Thyroid gland (tissue), 4 donors: ENCODE results near the gene NNMT. TPM values are rescaled to one million over a fixed set of nuclear protein-coding genes. Genes with fewer than 3 reads are reported as not detected.
A peak's percentile ranks its signal among the peaks of the same experiment; 100 is the strongest.

ENCODE experiments used
- DNase-seq, 2 donors: peaks; one replicate each; pipeline ENCODE4 v3.0.0-alpha.2; 2019
- H3K27ac ChIP-seq, 3 donors: fragments of 200-600 bp; sonication (generic); 1 replicate in 2 of 3; 2 replicates in 1 of 3; pipeline ENCODE4 v1.5.1; 2016 to 2019; ENCODE audit warnings: mild to moderate bottlenecking in 1 of 3, moderate library complexity in 1 of 3
- H3K27me3 ChIP-seq: fragments of 200-600 bp; sonication (generic); one replicate; pipeline ENCODE4 v1.5.1; 2019
- H3K36me3 ChIP-seq, 2 donors: fragments of 200-600 bp; sonication (generic); one replicate each; pipeline ENCODE4 v1.5.1; 2016 to 2019
- H3K4me1 ChIP-seq, 2 donors: fragments of 200-600 bp; sonication (generic); one replicate each; pipeline ENCODE4 v1.5.1; 2017 to 2019
- H3K4me3 ChIP-seq, 3 donors: fragments of 200-600 bp; sonication (generic); replicated peaks in 1 of 3; 1 replicate in 2 of 3; 2 replicates in 1 of 3; pipeline ENCODE4 v1.5.1; 2016; ENCODE audit warnings: mild to moderate bottlenecking in 1 of 3
- H3K9me3 ChIP-seq: fragments of 200-600 bp; sonication (generic); one replicate; pipeline ENCODE4 v1.5.1; 2017
- POLR2A ChIP-seq, 2 donors: fragments of 450-650 bp; IDR thresholded peaks; one replicate each; pipeline ENCODE4 v1.6.1; 2017; ENCODE audit warnings: antibody characterized with exemption in 2 of 2, mild to moderate bottlenecking in 2 of 2, moderate library complexity in 1 of 2
- WGBS, 2 donors: methylation state at CpG; one replicate each; pipeline ENCODE4 v1.1.5; 2017; 5-methylcytosine and 5-hydroxymethylcytosine counted together
- intact Hi-C: fragments of 100-400 bp; cut with DNase I; formaldehyde crosslinking; loops from one replicate; pipeline ENCODE4 v1.15.1; 2023
- total RNA-seq, 4 donors: library from RNA; depleted of rRNA; stranded (reverse); fragments of >200 nt; gene quantifications; one replicate each; pipeline ENCODE4 v1.2.3, GENCODE V29; 2016
- TF ChIP-seq, protein P1 (sequence below), 6 experiments: fragments of 200-600 bp in 3 of 6; fragments of 450-650 bp in 3 of 6; sonication (generic) in 3 of 6; IDR thresholded peaks; one replicate each; pipeline ENCODE4 v1.5.1; 2016 to 2019; ENCODE audit warnings: antibody characterized with exemption in 6 of 6, mild to moderate bottlenecking in 2 of 6, inconsistent platforms in 1 of 6, moderate library complexity in 1 of 6

Gene NNMT
- total RNA-seq, 4 donors from 2014 or later: 78.1 to 459 (median 185) TPM

DNA sequence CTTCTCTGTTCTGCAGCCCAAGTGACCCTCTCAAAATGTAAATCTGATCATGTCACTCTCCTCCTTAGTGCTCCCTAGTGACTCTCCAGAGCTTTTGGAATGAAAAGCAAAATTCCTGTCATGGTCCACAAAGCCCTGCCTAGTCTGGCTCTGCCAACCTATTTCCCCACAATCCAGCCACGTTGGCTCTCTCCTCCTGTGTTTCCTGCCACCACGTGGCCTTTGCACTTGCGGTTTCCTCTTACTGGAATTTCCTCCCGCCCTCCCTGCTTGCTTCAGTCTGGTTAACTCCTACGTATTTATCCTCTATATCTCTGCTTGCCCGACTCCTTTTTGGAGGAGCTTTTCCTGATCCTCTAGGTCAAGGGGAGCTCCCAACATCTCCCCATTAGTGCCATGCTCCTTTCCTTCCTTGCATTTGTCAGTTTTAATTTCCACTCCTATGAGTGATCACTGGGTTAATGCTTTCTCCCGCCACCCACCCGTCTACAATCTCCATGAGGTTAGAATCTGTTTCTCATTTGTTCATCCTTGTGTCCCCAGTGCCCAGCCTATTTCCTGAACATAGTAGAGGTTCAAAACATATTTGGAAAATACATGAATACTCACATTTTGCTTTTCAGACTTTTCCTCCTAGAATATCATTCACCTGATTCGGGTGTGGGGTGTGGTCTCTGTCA, 11.5 kb downstream of the NNMT start:
- TF ChIP-seq, protein P1, sequence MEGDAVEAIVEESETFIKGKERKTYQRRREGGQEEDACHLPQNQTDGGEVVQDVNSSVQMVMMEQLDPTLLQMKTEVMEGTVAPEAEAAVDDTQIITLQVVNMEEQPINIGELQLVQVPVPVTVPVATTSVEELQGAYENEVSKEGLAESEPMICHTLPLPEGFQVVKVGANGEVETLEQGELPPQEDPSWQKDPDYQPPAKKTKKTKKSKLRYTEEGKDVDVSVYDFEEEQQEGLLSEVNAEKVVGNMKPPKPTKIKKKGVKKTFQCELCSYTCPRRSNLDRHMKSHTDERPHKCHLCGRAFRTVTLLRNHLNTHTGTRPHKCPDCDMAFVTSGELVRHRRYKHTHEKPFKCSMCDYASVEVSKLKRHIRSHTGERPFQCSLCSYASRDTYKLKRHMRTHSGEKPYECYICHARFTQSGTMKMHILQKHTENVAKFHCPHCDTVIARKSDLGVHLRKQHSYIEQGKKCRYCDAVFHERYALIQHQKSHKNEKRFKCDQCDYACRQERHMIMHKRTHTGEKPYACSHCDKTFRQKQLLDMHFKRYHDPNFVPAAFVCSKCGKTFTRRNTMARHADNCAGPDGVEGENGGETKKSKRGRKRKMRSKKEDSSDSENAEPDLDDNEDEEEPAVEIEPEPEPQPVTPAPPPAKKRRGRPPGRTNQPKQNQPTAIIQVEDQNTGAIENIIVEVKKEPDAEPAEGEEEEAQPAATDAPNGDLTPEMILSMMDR (IDR thresholded peaks at IDR 0.05): no peak
- no peak for TF ChIP-seq POLR2A (IDR thresholded peaks at IDR 0.05)
- Histone ChIP-seq H3K9me3 (no peaks in the 10 kb centered on the region), H3K27ac (peak overlapping the region; percentile 34 to 75 (median 73)), H3K36me3 (peaks cover 1 to 4% of the 10 kb centered on the region in 2 donors), H3K27me3 (no peaks in the 10 kb centered on the region), H3K4me1 (peaks cover 0 to 15% of the 10 kb centered on the region in 2 donors), H3K4me3 (no peak overlapping the region)
- peak; percentile 40 to 48 for DNase-seq
- 42 to 45% methylated on average over 9 of the region's 9 CpGs for WGBS, 2 donors
- intact Hi-C loops: no loop called here

DNA sequence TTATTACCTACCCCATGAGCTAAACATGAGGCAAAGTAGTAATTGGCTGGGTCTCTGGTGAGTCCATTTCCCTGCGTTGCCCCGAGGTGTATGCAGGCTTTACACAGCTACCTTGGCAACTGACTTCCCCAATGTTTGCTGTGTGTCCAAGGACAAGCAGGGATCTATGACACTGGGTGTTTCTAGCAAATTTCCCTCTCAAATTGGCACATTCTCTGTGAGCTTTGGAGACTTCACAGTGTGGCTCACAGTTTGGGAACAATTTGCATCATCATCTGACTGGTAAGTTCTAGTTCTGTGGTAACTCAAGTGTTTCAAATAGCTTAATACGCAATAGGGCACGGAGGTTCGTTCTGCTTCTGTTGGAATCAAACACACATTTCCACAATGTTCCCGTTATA, 12.5 kb downstream of the NNMT start:
- no peaks in the 10 kb centered on the region for H3K27me3 ChIP-seq
- intact Hi-C loops: no loop called here
- WGBS, 2 donors: 41 to 46% methylated on average over 6 of the region's 6 CpGs
- peaks cover 7% of the 10 kb centered on the region in 2 donors for H3K36me3 ChIP-seq
- peak in 1 of 2 donors; percentile 9 for DNase-seq
- H3K4me3 ChIP-seq: no peak overlapping the region
- peak overlapping the region; percentile 34 to 75 (median 73) for H3K27ac ChIP-seq
- H3K4me1 ChIP-seq: peaks cover 0 to 15% of the 10 kb centered on the region in 2 donors
- TF ChIP-seq, protein P1 (IDR thresholded peaks at IDR 0.05): no peak
- TF ChIP-seq POLR2A (IDR thresholded peaks at IDR 0.05): no peak
- H3K9me3 ChIP-seq: no peaks in the 10 kb centered on the region

DNA sequence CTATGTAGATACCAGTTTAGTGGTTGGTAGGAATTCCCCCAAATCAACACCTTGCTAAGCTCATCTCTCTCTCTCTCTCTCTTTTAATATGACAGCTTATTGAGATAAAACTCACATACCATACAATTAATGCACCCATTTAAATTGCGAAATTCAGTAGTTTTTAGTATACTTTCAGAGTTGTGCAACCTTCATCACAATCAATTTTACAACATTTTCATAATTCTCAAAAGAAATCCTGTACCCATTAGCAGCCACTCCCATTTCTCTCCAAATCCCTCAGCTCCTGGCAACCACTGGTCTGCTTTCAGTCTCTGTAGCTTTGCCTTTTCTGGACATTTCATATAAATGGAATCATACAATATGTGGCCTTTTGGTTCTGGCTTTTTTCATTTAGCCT, 13.3 kb downstream of the NNMT start:
- WGBS, 2 donors: 94 to 96% methylated on average over 1 of the region's 1 CpG
- H3K27ac ChIP-seq: peak overlapping the region; percentile 29 to 75 (median 34)
- H3K36me3 ChIP-seq: peaks cover 7 to 10% of the 10 kb centered on the region in 2 donors
- no peak for DNase-seq
- no peak overlapping the region for H3K4me3 ChIP-seq
- intact Hi-C loops: no loop called here
- TF ChIP-seq, protein P1 (IDR thresholded peaks at IDR 0.05): no peak
- TF ChIP-seq POLR2A (IDR thresholded peaks at IDR 0.05): no peak
- H3K9me3 ChIP-seq: no peaks in the 10 kb centered on the region
- no peaks in the 10 kb centered on the region for H3K27me3 ChIP-seq
- peaks cover 0 to 15% of the 10 kb centered on the region in 2 donors for H3K4me1 ChIP-seq

DNA sequence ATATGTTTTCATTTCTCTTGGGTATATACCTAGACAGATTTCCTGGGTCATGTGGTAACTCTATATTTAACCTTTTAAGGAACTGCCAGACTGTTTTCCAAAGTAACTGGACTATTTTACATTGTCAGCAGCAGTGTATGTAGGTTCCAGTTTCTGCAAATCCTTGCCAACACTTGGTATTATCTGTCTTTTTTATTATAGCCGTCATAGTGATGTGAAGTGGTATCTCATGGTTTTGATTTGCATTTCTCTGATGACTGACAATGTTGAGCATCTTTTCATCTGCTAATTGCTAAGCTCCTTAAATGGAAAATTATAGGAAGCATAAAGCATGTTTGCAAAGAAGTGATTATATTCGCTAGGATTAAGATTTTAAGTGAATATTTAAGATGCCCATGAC, 13.9 kb downstream of the NNMT start:
- H3K27ac ChIP-seq: no peak overlapping the region
- 95 to 97% methylated on average over 2 of the region's 2 CpGs for WGBS, 2 donors
- intact Hi-C loops: no loop called here
- H3K27me3 ChIP-seq: no peaks in the 10 kb centered on the region
- H3K9me3 ChIP-seq: no peaks in the 10 kb centered on the region
- TF ChIP-seq POLR2A (IDR thresholded peaks at IDR 0.05): no peak
- TF ChIP-seq, protein P1 (IDR thresholded peaks at IDR 0.05): no peak
- no peak for DNase-seq
- peaks cover 7 to 13% of the 10 kb centered on the region in 2 donors for H3K36me3 ChIP-seq
- H3K4me1 ChIP-seq: peaks cover 0 to 15% of the 10 kb centered on the region in 2 donors
- no peak overlapping the region for H3K4me3 ChIP-seq

DNA sequence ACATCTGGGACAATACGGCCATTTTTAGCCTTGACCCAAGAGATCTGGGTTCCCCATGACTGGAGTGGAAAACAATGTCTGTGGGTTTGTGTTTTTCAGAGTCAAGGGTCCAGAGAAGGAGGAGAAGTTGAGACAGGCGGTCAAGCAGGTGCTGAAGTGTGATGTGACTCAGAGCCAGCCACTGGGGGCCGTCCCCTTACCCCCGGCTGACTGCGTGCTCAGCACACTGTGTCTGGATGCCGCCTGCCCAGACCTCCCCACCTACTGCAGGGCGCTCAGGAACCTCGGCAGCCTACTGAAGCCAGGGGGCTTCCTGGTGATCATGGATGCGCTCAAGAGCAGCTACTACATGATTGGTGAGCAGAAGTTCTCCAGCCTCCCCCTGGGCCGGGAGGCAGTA, 15.7 kb downstream of the NNMT start:
- intact Hi-C loops: no loop called here
- TF ChIP-seq, protein P1 (IDR thresholded peaks at IDR 0.05): no peak
- no peak for TF ChIP-seq POLR2A (IDR thresholded peaks at IDR 0.05)
- WGBS, 2 donors: 84 to 93% methylated on average over 10 of the region's 10 CpGs
- no peak overlapping the region for H3K27ac ChIP-seq
- H3K36me3 ChIP-seq: peaks cover 7 to 13% of the 10 kb centered on the region in 2 donors
- no peaks in the 10 kb centered on the region for H3K9me3 ChIP-seq
- H3K4me3 ChIP-seq: no peak overlapping the region
- H3K4me1 ChIP-seq: peaks cover 0 to 15% of the 10 kb centered on the region in 2 donors
- no peak for DNase-seq
- H3K27me3 ChIP-seq: no peaks in the 10 kb centered on the region
